ENCODE results near the gene PDE6C. TPM values are rescaled to one million over a fixed set of nuclear protein-coding genes. Genes with fewer than 3 reads are reported as not detected.

The PDE6C gene
- total RNA-seq, 1 experiment from 2014 or later, result not detected

DNA sequence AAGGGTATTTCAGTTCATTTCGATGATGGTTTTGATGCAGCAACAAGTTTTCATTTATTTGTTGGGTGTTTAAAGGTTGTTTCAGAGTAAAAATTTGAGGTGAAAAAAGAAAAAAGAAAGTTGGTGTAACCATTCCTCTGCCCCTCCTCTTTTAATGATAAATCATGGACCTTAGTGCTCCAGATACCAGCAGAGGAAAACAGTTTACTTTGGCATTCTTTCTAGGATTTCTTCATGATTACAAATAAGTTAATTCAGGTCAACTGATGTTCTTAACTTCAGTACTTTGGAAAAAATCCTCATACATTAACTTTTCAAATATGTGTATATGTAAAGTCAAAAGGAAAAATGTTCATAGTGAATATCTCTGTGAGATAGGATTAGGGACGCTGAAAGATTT lies 9.3 kb upstream of the PDE6C start:
- no peak overlapping the region for H3K4me3 ChIP-seq
- 0 out of 2 replicates have a peak, but pooled peaks cover 2% of the 10 kb centered on the region for H3K9me3 ChIP-seq
- H3K36me3 ChIP-seq, result no peaks in the 10 kb centered on the region
- H3K27me3 ChIP-seq, result 0 out of 2 replicates have a peak, but pooled peaks cover 2% of the 10 kb centered on the region
- no peak for DNase-seq

DNA sequence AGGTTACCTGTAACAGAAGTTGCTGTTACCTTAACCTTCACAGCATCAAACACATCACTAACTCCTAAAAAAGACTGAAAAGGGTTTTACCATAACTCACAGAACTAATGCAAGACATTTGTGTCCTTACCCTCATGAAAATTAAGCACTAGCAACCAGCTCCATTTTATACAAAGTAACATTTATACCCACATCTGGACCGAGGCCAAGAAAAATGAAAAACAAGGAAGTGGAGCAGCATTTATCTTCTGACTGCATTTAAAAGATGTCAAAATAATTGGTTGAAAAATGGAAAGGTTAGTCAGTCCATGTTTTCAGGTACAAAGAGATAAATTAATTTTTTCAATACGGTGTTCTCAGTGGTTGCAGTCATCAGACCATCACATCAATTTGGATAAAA lies 8.2 kb upstream of the PDE6C start:
- Histone ChIP-seq H3K27me3 (0 out of 2 replicates have a peak, but pooled peaks cover 2% of the 10 kb centered on the region), H3K36me3 (no peaks in the 10 kb centered on the region), H3K9me3 (0 out of 2 replicates have a peak, but pooled peaks cover 2% of the 10 kb centered on the region), H3K4me3 (no peak overlapping the region)
- DNase-seq, result no peak

DNA sequence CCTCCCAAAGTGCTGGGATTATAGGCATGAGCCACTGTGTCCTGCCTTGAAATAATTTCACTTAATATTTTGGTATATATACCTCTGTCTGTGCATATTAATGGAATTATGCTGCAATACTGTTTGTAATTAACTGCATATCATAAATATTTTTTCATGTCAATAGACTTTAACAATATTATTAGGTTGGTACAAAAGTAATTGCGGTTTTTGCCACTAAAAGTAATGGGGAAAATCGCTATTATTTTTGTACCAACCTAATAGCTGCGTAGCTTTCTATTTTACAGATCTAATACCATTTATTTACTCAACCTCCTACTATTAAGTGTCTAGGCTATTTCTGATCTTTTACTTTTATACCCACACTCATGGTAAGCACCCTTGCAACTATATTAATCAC lies 3.9 kb upstream of the PDE6C start:
- Histone ChIP-seq H3K4me3 (no peak overlapping the region), H3K36me3 (no peaks in the 10 kb centered on the region), H3K27me3 (0 out of 2 replicates have a peak, but pooled peaks cover 2% of the 10 kb centered on the region), H3K9me3 (0 out of 2 replicates have a peak, but pooled peaks cover 2% of the 10 kb centered on the region)
- DNase-seq, result no peak

DNA sequence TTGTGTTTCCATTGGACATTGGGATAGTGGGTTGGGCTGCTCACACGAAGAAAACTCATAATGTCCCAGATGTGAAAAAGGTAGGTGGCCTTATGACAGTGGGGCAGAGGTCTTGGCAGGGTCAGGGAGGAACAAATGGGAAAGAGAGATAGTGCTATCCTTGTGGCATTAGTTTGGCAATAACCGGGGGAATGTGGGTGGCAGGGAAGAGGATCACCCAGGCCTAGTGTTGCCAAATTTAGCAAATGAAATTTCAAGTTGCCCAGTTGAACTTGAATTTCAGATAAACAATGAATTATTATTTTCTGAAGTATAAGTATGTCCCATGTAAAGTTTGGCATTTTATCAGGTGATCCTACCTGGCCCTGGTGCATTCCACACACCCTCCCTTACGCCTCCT lies 789 bp downstream of the PDE6C start:
- no peak for DNase-seq
- no peak overlapping the region for H3K4me3 ChIP-seq
- no peaks in the 10 kb centered on the region for H3K9me3 ChIP-seq
- H3K36me3 ChIP-seq, result no peaks in the 10 kb centered on the region
- no peaks in the 10 kb centered on the region for H3K27me3 ChIP-seq

DNA sequence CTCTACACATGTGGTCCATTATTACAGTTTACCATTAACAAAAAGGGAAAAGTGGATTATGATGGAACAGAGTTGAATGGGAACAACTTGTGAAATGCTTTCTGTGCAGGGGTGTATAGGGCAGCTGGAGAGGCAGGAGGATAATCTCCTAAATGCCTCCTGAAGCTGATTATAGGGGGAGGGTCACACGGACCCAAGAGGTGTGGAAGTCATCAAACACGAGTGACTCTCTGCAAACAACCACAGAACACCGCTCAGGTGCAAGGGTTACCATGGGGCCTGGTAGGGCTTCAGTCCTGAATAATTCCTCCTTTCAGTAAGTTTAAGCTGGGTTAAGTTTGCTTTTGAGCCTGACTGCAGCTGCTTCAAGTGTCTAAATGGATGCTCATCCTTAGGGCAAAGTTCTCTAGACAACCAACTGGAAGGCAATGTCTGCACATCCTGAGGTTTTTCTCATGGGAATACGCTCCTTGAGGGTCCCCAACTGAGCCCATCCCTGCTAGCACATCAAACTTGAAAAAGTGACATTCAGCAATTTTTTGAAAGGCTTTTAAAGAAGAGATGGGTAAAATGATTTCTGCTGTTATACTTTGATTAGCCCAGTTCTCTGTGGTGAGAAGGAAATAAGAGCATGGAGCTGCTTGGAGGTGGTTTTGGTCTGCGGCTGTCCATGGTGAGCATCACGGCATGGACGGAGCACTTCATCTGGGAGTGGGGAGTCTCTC lies 1.9 kb downstream of the PDE6C start:
- no peak for DNase-seq
- H3K9me3 ChIP-seq, result no peaks in the 10 kb centered on the region
- H3K4me3 ChIP-seq, result no peak overlapping the region
- H3K27me3 ChIP-seq, result no peaks in the 10 kb centered on the region
- H3K36me3 ChIP-seq, result no peaks in the 10 kb centered on the region

DNA sequence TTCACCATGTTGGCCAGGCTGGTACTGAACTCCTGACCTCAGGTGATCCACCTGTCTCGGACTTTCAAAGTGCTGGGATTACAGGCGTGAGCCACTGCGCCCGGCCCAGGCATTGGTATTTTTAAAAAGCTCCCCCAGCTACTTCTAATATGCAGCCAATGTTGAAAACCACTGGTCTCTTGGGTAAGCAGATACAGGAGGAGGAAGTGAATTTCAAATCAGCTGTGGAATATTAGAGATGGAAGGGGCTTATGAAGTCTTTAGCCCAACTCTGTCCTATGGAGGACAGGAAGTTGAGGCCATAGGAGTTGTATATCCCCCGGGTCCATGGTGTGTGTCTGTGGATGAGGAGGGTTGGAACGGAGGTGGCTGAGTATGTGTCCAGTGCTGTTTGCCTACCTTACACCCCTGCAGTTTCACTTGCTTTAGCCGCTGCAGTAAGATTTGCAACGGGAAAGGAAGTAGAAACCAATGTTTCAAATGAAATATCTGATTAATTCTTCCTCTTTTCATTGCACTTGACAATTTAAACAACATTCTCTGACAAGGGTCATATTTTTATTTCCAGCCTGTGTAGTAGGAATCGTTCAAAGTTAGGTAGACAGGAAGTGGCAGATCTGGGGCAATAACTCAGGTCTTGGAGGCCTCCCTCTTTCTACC lies 3.4 kb downstream of the PDE6C start:
- Histone ChIP-seq H3K27me3 (peaks cover 3% of the 10 kb centered on the region; the same call in 1 of the 2 replicates), H3K36me3 (no peaks in the 10 kb centered on the region)
- no peak for DNase-seq

DNA sequence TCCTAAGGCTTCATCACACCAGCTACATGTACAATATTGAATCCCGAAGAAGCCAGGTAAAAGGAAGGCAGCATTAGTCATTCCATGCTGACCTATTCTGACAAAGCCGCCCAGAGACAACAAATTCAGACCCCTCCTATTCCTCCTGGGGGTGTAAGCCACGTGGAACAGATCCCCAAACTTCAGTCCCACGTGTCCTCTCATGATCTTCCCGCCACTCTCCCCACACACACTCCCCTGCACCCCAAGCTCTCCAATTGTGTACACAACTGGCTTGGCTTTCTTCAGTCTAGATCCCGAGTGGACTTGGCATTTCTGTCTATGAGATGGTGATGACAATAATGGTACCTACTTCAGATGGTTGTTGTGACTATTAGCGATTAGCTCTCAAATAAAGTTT lies 8.6 kb downstream of the PDE6C start:
- Histone ChIP-seq H3K9me3 (no peaks in the 10 kb centered on the region), H3K4me3 (no peak overlapping the region), H3K36me3 (no peaks in the 10 kb centered on the region), H3K27me3 (peaks cover 13% of the 10 kb centered on the region; the same call in 1 of the 2 replicates)
- DNase-seq, result no peak

More for the DNA sequence above, 3.4 kb downstream of the PDE6C start:
- H3K4me3 ChIP-seq, result no peak overlapping the region
- H3K9me3 ChIP-seq, result no peaks in the 10 kb centered on the region

DNA sequence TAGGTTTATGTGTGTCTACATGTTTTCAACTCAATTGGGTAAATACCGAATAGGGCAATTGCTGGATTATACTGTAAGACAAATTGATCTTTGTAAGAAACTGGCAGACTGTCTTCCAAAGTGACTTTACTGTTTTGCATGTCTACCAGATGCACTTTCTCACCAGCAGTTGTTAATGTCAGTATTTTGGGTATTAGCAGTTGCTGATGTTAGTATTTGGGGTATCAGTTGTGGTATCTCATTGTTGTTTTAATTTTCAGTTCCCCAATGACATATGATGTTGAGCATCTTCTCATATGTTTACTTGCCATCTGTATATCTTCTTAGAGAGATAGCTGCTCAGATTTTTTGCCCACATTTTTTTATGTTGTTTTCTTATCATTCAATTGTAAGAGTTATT lies 10.6 kb downstream of the PDE6C start:
- no peaks in the 10 kb centered on the region for H3K36me3 ChIP-seq
- no peak overlapping the region for H3K4me3 ChIP-seq
- H3K9me3 ChIP-seq, result no peaks in the 10 kb centered on the region
- peaks cover 13% of the 10 kb centered on the region; the same call in 1 of the 2 replicates for H3K27me3 ChIP-seq
- no peak for DNase-seq

DNA sequence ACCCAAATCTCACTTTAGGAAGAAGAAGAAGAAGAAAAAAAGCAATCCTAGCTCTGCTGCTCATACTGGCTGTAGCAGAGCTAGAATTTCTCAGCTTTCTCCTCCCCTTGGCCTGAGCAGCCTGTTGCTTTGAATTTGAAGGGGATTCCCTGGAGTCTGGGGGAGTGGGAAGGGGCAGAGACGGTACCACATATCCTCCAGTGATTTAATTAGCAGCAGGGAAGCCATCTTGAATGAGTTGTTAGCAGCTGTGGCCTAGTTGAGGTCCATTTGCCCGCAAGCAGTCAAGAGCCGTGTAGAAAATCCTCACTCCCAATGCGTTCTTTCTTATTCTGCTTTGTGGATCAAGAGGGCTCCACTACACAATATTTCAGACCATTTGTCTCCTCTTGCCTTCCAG lies 16.5 kb downstream of the PDE6C start:
- H3K27me3 ChIP-seq, result no peaks in the 10 kb centered on the region; the same call in 1 of the 2 replicates
- H3K9me3 ChIP-seq, result no peaks in the 10 kb centered on the region
- no peak for DNase-seq
- H3K4me3 ChIP-seq, result no peak overlapping the region
- H3K36me3 ChIP-seq, result no peaks in the 10 kb centered on the region

DNA sequence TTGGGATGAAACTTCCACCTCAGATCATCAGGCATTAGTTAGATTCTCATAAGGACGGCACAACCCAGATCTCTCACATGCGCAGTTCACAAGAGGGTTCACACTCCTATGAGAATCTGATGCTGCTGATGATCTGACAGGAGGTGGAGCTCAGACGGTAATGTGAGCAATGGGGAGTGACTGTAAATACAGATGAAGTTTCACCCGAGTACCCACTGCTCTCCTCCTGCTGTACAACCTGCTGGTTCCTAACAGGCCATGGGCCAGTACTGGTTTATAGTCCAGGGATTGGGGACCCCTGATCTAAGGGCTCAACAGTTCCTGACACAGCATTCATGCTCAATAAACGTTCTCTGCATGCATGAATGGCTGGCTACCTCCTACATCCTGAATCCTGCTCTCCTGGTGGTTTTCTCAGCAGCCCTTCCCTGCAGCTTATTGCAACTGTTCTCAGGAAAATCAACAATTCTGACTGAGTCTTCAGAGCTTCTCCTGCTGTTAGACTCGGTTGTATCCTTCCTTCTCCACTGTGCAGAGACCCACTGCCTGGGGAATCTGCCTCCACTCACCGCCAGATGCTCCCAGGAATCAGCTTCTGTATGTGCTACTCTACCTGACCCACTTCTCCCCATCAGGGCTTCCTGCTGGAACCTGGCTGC lies 17.4 kb downstream of the PDE6C start:
- Histone ChIP-seq H3K27me3 (no peaks in the 10 kb centered on the region; the same call in 1 of the 2 replicates), H3K4me3 (no peak overlapping the region), H3K9me3 (no peaks in the 10 kb centered on the region), H3K36me3 (no peaks in the 10 kb centered on the region)
- DNase-seq, result no peak

DNA sequence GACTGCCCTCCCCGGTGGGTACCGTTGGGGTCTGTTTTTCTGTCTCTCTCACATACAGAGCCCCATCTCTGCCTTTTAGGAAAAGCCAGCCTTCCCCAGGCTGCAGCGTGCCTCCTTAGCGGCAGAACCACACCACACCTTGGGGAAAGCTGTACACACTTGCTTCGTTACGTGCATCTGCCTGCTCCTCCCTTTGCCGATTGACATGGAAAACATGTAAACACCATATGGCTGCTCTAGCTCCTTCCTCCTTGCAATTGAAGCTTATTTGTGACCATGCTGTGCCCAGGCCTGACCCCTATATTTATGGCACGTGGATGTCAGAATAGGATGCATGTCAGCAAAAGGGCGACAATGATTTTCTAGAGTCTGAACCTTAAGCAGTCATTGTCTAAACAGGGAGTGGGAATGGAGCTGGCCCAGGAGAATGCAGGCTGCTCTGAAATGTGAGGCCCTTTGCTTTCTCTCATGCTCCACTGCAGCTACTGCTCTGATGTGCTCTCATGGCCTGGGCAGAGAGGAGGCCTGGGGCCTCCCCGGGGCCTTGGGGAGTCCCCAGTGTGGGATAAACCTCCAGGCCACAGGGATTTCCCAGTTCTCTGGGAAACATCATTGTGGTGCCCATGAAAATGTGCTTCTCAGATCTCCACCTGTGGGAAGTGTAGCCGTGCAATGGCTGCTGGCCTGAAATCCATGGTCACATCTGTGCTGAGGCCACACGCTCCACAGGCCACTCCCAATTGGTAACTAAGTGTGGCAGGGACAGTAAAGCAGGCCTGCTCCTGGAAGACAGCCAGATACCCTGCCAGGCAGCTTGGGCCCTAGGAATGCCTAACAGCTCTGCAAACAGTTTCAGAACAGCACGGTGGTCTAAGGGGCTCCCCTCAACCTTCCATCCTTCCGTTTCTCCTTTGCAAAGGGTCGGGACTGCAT lies 18.6 kb downstream of the PDE6C start:
- Histone ChIP-seq H3K36me3 (no peaks in the 10 kb centered on the region), H3K4me3 (no peak overlapping the region), H3K27me3 (no peaks in the 10 kb centered on the region; the same call in 1 of the 2 replicates), H3K9me3 (no peaks in the 10 kb centered on the region)
- no peak for DNase-seq

DNA sequence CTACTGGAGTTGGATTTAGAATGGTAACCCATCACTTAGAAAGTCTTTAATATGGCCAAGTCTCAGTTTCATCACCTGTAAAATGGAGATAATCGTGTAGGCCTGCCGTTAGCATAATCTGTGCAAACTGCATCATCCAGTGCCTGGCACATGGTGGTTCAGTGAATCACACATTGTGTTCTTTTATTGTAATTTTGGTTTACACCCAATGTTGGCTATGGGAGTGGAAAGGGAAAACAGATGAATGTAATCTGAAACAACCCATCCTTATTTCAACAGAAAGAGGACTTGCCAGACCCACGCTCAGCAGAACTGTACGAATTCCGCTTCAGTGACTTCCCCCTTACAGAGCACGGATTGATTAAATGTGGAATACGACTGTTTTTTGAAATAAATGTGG lies 27.5 kb downstream of the PDE6C start:
- Histone ChIP-seq H3K36me3 (no peaks in the 10 kb centered on the region), H3K9me3 (no peaks in the 10 kb centered on the region), H3K4me3 (no peak overlapping the region), H3K27me3 (no peaks in the 10 kb centered on the region; the same call in 1 of the 2 replicates)
- DNase-seq, result no peak

DNA sequence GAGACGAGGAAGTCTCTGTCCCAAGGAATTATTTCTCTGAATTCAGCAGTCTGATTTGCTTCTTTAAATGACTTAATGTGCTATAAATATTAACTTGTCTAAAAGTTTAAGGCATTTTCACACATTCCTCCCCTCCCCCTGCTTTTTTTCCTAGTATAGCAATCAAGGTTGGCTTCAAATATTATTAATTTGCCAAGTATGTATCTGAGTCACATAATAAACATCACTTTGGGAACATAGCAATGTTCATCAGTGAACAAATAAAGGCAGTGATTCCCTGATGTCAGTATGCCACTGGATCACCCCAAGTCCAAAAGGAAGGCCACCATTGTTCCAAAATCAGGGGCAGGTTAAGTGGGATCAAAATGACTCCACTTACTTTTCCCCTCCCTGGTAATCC lies 40.5 kb downstream of the PDE6C start:
- Histone ChIP-seq H3K9me3 (no peaks in the 10 kb centered on the region), H3K36me3 (no peaks in the 10 kb centered on the region), H3K27me3 (no peaks in the 10 kb centered on the region), H3K4me3 (no peak overlapping the region)
- no peak for DNase-seq

DNA sequence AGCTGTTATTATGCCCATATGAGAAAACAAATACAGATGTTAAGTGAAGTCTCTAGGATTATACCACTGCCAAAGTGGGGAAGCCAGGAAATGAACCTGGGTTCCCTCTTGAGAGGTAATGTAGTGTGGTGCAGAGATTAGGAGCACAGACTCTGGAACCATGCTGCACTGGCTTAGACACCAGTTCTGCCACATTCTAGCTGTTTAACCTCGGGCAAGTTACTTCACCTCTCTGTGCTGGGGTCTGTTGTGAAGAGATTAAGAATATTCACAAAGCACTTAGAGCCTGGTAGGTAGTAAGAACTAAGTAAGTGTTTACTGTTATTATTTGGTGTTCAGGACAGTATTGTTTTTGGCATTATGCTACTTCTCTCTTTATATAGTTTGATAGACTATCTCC lies 41.9 kb downstream of the PDE6C start:
- no peaks in the 10 kb centered on the region for H3K9me3 ChIP-seq
- no peak for DNase-seq
- no peak overlapping the region for H3K4me3 ChIP-seq
- H3K36me3 ChIP-seq, result no peaks in the 10 kb centered on the region
- H3K27me3 ChIP-seq, result no peaks in the 10 kb centered on the region

DNA sequence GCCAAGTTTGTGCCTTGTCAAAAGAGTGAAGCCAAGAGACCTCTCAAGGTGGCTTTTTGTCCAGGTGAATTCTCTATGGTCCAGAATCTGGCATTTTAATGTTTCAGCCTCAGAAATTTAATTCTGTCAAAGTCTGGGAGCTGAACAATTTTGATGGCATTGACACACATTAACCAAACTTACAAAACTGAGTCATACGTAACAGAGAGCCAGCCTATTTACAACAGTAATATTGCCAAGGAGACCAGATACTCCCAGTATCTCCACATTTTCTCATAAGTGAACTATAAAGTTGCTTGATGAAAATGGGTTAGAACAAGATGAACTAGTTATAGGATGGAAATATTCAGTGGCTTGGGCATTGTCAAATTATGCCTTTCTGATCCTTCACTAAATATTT lies 43.8 kb downstream of the PDE6C start:
- Histone ChIP-seq H3K36me3 (no peaks in the 10 kb centered on the region; the same call in 1 of the 2 replicates), H3K9me3 (no peaks in the 10 kb centered on the region), H3K27me3 (no peaks in the 10 kb centered on the region), H3K4me3 (no peak overlapping the region)
- no peak for DNase-seq

DNA sequence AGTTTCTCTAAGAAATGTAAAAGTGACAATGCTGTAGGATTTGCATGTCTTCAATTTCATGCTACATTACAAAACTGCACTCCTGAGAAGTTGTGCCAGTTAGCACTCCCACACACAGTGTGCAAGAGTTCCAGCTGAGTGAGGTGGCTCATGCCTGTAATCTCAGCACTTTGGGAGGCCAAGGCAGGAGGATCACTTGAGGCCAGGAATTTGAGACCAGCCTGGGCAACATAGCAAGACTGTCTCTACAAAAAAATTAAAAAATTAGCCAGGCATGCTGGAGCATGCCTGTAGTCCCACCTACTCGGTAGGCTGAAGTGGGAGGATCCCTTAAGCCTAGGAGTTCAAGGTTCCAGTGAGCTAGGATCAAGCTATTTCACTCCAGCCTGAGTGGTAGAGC lies 45.4 kb downstream of the PDE6C start:
- no peaks in the 10 kb centered on the region; the same call in 1 of the 2 replicates for H3K36me3 ChIP-seq
- no peak for DNase-seq

More for the DNA sequence above, 45.4 kb downstream of the PDE6C start:
- Histone ChIP-seq H3K9me3 (no peaks in the 10 kb centered on the region), H3K27me3 (no peaks in the 10 kb centered on the region), H3K4me3 (no peak overlapping the region)
